Dermis microvascular lymphatic vessel endothelial cell (primary cell): Measurements from ENCODE around the gene SYTL3. TPM values are rescaled to one million over a fixed set of nuclear protein-coding genes. Genes with fewer than 3 reads are reported as not detected.
"Not testable (repeated sequence)": the region's sequence is repeated elsewhere in the genome, so short reads cannot be mapped to it uniquely, and the experiment has no call there.

Experiments used
- DNase-seq, 2 donors: peaks; one replicate each; pipeline versions ENCODE4 v3.0.0 to v3.0.0-alpha.2; 2010; ENCODE audit warnings: low read depth in 2 of 2
- total RNA-seq: library from RNA; depleted of rRNA; stranded (reverse); fragments of >200 nt; gene quantifications from 2 replicates; pipeline ENCODE4 v1.2.1, GENCODE V29; 2014

The SYTL3 gene
- total RNA-seq, 1 donor from 2014 or later, result 0.51 TPM

DNA sequence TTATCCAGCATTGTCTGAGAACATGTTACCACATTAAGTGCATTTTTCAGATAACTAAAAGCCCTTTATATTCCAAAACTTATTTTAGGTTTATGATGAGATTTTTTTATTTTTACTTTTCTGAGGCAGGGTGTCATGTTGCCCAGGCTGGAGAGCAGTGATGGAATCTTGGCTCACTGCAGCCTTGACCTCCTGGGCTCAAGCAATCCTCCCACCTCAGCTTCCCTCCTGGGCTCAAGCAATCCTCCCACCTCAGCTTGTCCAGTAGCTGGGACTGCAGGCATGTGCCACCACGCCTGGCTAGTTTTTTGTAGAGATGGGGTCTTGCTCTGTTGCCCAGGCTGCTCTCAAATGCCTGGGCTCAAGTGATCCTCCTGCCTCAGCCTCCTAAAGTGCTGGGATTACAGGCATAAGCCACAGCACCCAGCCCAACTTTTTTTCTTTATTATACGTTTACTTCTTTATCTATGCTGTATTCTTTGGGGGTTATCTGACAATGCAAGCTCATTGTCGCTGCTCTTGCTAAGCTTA lies 11.5 kb upstream of the SYTL3 start:
- DNase-seq, result no peak

- no peak for DNase-seq
Observed at GRCh38 chr6:158639056-158639455, 10.8 kb upstream of the SYTL3 start.

- no peak for DNase-seq
Observed at GRCh38 chr6:158640519-158640918, 9.3 kb upstream of the SYTL3 start.

GRCh38 chr6:158642097-158642601 lies 7.7 kb upstream of the SYTL3 start:
- DNase-seq, result peak; percentile 61 to 90

- peak in 1 of 2 donors; percentile 26 for DNase-seq
Observed at GRCh38 chr6:158643836-158644230, 6.0 kb upstream of the SYTL3 start.

DNA sequence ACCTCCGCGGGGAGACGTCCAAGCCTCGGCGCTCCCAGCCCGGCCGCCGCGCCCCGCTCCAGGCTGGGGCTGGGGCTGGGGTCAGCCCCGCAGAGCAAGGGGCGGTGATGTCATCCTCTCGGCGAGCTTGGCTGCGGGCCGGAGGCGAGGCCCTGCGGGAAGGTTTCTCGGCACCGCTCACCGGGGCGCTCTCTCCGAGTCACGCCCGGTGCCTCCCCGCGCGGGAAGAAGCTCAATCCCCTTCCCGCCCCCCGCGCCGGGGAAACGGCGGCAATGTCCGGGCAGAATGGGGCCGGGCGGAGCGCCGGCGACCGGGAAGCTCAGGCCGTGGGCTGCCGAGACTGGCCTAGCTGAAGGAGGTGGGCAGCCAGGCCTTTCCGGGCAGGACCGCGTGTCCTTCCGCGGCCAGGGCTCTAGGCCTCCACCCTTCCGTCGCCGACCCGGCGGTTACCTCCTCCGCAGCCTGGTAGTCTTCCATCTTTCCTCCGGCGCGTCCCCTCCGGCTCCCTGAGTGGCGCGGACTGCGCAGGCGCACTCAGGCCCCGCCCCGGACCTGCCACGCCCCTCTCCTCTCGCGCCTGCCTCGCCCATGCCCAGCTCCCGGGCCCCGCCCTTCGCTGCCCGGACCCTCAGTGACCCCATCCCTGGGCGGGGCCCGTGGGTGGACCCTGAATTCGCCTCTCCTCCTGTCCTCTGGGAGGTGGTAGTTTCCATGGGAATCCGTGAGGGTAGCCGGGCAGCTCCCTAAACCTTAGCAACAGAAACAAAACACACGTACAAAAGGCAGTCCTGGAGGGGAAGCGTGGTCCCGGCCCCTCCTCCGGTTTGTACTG lies 5.4 kb upstream of the SYTL3 start, which contains the start of gene DYNLT1:
Gene DYNLT1 (minus strand): TSS at position 513 of the 833 bp plus-strand sequence. CDS start 35 bp downstream, at position 478.
- DNase-seq, result peak; percentile 85 to 93

- DNase-seq, result no peak
Observed at GRCh38 chr6:158645064-158646022, 4.5 kb upstream of the SYTL3 start.

- DNase-seq, result no peak
Observed at GRCh38 chr6:158646023-158646910, 3.6 kb upstream of the SYTL3 start.

GRCh38 chr6:158647501-158647900 lies 2.4 kb upstream of the SYTL3 start:
- no peak for DNase-seq

DNA sequence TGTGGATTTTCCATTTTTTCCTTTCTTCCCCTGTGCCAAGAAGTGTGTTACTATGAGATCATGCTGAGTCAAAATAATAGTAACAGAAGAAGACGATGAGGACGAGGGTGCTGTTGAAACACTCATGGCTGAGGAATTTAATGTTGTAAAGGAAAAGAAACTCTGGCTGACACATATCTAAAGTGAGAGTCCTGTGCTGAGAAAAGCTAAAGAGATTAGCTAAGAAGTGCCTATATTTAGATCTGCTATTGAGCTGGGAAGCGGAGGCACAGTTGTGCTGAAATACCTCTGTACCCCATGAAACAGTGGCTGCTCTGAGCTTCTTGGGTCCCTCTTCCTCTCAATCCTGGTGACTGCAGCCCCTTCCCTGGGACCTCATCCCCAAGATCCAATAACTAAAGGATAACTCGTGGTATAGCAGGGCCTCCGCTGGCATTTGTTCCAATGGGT lies 1.1 kb upstream of the SYTL3 start:
- DNase-seq, result peak in 1 of 2 donors; percentile 17

DNA sequence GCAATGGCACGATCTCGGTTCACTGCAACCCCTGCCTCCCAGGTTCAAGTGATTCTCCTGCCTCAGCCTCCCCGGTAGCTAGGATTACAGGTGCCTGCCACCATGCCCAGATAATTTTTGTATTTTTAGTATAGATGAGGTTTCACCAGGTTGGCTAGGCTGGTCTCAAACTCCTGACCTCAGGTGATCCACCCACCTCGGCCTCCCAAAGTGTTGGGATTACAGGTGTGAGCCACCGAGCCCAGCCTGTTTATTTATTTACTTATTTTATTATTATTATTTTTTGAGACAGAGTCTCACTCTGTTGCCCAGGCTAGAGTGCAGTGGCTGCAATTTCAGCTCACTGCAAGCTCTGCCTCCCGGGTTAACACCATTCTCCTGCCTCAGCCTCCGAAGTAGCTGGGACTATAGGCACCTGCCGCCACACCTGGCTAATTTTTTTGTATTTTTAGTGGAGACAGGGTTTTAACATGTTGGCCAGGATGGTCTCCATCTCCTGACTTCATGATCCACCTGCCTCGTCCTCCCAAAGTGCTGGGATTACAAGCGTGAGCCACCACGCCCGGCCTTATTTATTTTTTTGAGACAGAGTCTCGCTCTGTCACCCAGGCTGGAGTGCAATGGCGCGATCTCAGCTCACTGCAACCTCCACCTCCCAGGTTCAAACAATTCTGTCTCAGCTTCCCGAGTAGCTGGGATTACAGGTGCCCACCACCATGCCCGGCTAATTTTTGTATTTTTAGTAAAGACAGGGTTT lies 2.3 kb downstream of the SYTL3 start:
- DNase-seq, result not testable (repeated sequence)

DNA sequence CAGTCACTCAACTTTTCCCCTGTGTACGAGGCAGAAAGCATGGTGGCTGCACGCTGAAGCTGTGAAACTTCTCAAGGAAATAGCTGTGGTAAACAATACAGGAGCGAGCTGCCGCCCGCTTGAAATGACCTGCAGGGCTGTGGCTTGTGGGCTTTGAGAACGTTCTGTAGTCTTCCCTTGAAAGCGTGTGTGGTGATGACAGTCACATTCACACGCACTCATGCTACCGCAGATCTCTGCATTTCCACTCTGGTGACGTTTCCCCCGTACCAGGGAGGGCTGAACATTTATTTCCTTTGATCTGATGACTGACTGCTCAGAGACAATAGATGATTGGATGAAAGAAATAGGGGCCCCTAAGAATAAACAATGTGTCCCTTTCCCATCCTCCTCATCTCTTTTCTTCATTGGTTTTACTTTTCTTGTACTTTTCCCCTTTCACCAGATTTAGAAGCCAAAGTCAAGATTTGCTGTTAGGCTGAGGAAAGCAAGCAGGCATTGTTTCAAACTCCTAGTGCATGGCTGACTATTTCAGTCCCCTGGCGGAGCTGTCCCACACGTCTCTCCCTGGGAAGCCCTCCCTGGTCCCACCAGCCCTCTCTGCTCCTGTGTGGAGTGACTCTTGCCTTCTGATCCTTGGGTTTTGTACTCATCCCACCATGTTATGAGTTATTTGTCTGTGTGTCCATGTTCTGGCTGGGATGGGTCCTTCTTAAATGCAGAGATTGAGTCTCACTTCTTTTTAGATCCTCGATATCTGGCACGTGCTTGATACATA lies 3.9 kb downstream of the SYTL3 start:
- DNase-seq, result peak in 1 of 2 donors; percentile 37

DNA sequence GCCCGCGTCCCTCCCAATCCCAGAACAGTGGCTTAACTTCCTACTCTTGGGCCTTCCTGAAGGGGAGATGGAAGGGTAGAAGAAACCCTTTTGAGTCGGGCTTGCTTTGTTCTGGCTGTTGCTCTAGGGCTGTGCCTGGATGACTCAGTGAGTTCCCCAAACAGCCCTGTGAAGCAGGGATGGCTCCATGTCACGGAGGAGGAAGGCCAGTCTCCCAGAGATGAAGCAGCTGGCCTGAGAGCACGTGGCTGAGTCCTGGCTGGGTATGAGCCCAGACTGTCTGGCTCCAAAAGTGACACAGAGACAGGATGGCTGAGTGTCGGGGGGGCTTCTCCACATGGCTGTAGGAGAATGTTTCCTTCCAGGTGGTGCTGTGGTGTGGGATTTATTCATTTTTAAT lies 4.6 kb downstream of the SYTL3 start:
- DNase-seq, result peak in 1 of 2 donors; percentile 60

DNA sequence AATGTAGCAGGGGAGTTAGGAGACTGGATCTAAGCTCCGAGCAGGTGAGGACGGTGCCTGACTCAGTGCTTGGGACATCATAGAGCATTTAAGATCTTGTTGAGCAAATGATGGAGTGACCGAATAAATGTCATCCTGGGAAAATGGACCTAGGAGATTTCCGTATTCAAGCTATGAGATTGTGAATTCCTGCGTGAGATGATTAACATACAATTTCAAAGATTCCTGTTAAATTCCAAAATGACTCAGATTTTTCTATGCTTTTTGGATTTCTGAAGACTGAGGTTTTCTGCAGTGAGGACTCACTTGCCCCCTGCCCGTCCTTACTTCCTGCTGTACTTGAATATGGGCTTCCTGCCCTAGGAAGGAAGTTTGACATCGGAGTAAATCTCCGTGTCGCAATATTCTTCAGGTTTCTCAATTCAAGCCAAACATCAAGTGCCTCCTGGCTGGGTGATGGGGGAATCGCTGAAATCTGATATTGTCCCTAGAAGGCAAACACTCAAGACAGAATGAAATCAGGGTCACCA lies 5.2 kb downstream of the SYTL3 start:
- DNase-seq, result no peak

DNA sequence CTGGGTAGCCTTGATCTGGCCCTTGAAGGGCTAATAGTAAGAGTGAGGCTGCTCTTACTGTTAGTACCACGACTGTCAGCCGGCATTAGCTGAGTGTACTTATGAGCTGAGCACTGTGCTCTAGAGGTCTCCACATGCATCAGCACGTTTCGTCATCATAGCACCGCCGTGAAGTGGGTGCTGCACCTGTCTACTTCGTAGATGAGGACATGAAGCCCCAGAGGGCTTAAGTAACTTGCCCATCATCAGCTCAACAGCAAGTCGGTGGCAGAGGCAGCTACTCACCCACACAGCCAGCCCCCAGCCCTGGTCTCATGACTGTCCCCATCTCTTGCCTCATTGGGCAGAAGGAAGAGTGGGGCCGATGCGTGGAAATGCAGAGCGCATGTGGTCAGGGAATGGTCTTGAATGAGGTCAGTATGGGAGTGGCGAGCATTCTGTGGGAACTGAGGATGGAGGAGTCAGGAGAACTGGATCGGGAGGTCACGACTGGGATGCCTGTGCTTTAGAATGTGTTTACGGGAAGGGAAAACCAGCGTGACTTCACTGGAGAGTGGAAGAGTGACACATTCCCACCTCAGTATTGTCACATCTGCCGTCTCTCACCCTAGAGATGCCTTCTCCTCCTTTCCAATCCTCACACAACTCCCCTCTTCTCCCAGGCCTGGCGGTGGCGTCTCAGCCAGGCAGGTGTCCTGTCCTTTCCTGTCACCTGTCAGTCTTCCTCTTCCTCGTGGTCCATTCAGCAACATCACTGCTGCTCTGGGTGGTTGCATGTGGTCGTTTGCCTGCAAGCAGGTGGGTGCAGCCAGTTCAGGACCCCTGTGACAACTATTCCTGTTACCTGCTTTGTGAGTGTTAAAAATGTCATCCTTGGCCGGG lies 6.0 kb downstream of the SYTL3 start:
- DNase-seq, result no peak

- DNase-seq, result not testable (repeated sequence)
Observed at GRCh38 chr6:158656986-158657385, 7.1 kb downstream of the SYTL3 start.

DNA sequence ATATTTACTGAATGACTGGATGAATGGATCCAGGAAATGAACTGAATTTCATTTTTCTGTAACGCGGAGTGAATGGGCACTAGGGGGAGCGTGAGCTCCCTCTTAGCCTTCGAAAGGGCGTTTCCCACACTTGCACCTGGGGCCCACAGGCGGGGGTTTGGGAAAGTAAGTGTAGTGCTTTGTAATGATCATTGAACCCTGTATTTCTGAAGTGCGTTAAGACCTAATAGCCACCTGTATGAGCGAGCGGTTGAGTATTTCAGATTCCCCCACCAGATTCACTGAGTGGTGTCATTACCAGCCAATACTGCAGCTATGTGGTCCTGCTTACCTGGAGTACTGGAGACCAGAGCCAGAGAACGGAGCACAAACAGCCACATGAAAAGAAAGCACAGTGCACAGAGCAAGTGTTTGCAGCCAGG lies 10.5 kb downstream of the SYTL3 start:
- no peak for DNase-seq
